ENCODE results near the gene MAP2.

- TF ChIP-seq EZH2 (IDR thresholded peaks at IDR 0.05; ENCODE audit: low read depth, unreplicated experiment) (no peak), CTCF (conservative IDR thresholded peaks at IDR 0.05; ENCODE audit: low read depth in 2 of 2) (no peak), ZNF331 (CRISPR knock-in tag; IDR thresholded peaks at IDR 0.05; ENCODE audit: low read depth) (no peak), REST (IDR thresholded peaks at IDR 0.05; ENCODE audit: unreplicated experiment) (no peak), POLR2AphosphoS5 (IDR thresholded peaks at IDR 0.05; ENCODE audit: low read depth) (no peak), EZH2phosphoT487 (IDR thresholded peaks at IDR 0.05; ENCODE audit: unreplicated experiment) (no peak), ETS1 (IDR thresholded peaks at IDR 0.05) (no peak), JUNB (IDR thresholded peaks at IDR 0.05; ENCODE audit: unreplicated experiment) (no peak), CREB1 (CRISPR knock-in tag; IDR thresholded peaks at IDR 0.05; ENCODE audit: low read depth) (no peak), ZNF114 (CRISPR knock-in tag; IDR thresholded peaks at IDR 0.05) (no peak), NANOG (IDR thresholded peaks at IDR 0.05; ENCODE audit: borderline replicate concordance) (no peak), STAT1 (IDR thresholded peaks at IDR 0.05; ENCODE audit: unreplicated experiment) (no peak), ZNF462 (CRISPR knock-in tag; IDR thresholded peaks at IDR 0.05) (no peak)
Observed at GRCh38 chr2:209624192-209624938, 200.5 kb downstream of the MAP2 start.

Data from GM23338 (cell line).